ENCODE measurements around the gene FIGNL1. TPM values are rescaled to one million over a fixed set of nuclear protein-coding genes. Genes with fewer than 3 reads are reported as not detected.

Gene FIGNL1
- total RNA-seq, 1 experiment from 2014 or later = 13.8 TPM

GRCh38 chr7:50399206-50399605, 50.9 kb downstream of the FIGNL1 start:
- Histone ChIP-seq H4K20me1 (ENCODE audit: control insufficient read depth, insufficient read depth, insufficient read length) (no peaks in the 10 kb centered on the region), H2BK15ac (ENCODE audit: low read depth, low read length) (no peak overlapping the region), H3K4ac (ENCODE audit: low read depth, low read length) (no peak overlapping the region), H4K8ac (replicated peaks; ENCODE audit: insufficient read length, low read depth, low read length) (no peak overlapping the region), H3K9me3 (ENCODE audit: control insufficient read depth, low read depth, low read length) (no peaks in the 10 kb centered on the region), H3K27me3 (ENCODE audit: insufficient read depth, low read length) (no peaks in the 10 kb centered on the region), H2AFZ (ENCODE audit: low read length) (no peak overlapping the region), H3K23ac (ENCODE audit: insufficient read length, low read depth, low read length) (no peak overlapping the region), H3K14ac (ENCODE audit: insufficient read depth, low read length) (no peak overlapping the region), H4K5ac (ENCODE audit: insufficient read length, low read depth, low read length) (no peak overlapping the region), H2AK5ac (ENCODE audit: insufficient read length, low read length) (no peak overlapping the region), H3K79me1 (ENCODE audit: insufficient read depth, low read depth, low read length, poor library complexity, severe bottlenecking) (no peaks in the 10 kb centered on the region), H3K56ac (ENCODE audit: insufficient read length, low read depth, low read length) (no peak overlapping the region), H4K91ac (ENCODE audit: insufficient read length, low read depth, low read length) (no peak overlapping the region), H3K27ac (ENCODE audit: insufficient read length, low read depth, low read length) (no peak overlapping the region), H3K4me1 (ENCODE audit: insufficient read depth, low read length) (no peaks in the 10 kb centered on the region), H3K23me2 (ENCODE audit: insufficient read length, low read depth, low read length, poor library complexity, severe bottlenecking) (no peaks in the 10 kb centered on the region), H3T11ph (ENCODE audit: low read length) (no peak overlapping the region), H2BK5ac (ENCODE audit: insufficient read length, low read length) (no peak overlapping the region), H2BK20ac (ENCODE audit: low read depth, low read length, poor library complexity, severe bottlenecking) (no peak overlapping the region), H3K9ac (ENCODE audit: extremely low read depth, insufficient read length, low read length) (no peak overlapping the region), H2BK120ac (ENCODE audit: low read depth, low read length, poor library complexity, severe bottlenecking) (no peak overlapping the region), H3K79me2 (ENCODE audit: insufficient read depth, low read length) (no peaks in the 10 kb centered on the region), H2BK12ac (ENCODE audit: insufficient read length, low read depth, low read length) (no peak overlapping the region), H3K18ac (ENCODE audit: insufficient read length, low read depth, low read length) (no peak overlapping the region), H3K4me2 (ENCODE audit: insufficient read depth, insufficient read length, low read length) (no peak overlapping the region)
- Mint-ChIP-seq H3K9me3 (no peaks in the 10 kb centered on the region), H3K27me3 (ENCODE audit: low read depth) (no peaks in the 10 kb centered on the region; the same call in 1 of the 2 replicates), H3K4me1 (no peaks in the 10 kb centered on the region), H3K4me3 (no peak overlapping the region), H3K36me3 (ENCODE audit: insufficient read depth in 1 of 3, low read depth in 3 of 3) (no peaks in the 10 kb centered on the region), H3K27ac (no peak overlapping the region)
- TF ChIP-seq CTCF (conservative IDR thresholded peaks at IDR 0.05) = no peak
- WGBS (ENCODE audit: extremely low coverage, insufficient read length, low lambda C conversion rate) = no CpG with 5 or more reads among the region's 1 CpG
- DNase-seq = no peak
